ENCODE results near the gene COL20A1. TPM values are rescaled to one million over a fixed set of nuclear protein-coding genes. Genes with fewer than 3 reads are reported as not detected.

COL20A1 gene
- total and polyA plus RNA-seq, 2 experiments from 2014 or later = 1.4 TPM; not detected in 1

GRCh38 chr20:63374504-63374903 lies 81.5 kb downstream of the COL20A1 start:
- peaks cover 12% of the 10 kb centered on the region for H3K27me3 ChIP-seq
- H3K36me3 ChIP-seq = no peaks in the 10 kb centered on the region
- DNase-seq (ENCODE audit: low read depth in 1 of 2, low spot score in 1 of 2) = no peak
- no peak overlapping the region for H3K4me3 ChIP-seq
- peaks cover 28% of the 10 kb centered on the region for H3K4me1 ChIP-seq (ENCODE audit: low read depth)
- no peaks in the 10 kb centered on the region for H3K9me3 ChIP-seq (ENCODE audit: low read depth)
- H3K27ac ChIP-seq = no peak overlapping the region
- TF ChIP-seq, protein P1, sequence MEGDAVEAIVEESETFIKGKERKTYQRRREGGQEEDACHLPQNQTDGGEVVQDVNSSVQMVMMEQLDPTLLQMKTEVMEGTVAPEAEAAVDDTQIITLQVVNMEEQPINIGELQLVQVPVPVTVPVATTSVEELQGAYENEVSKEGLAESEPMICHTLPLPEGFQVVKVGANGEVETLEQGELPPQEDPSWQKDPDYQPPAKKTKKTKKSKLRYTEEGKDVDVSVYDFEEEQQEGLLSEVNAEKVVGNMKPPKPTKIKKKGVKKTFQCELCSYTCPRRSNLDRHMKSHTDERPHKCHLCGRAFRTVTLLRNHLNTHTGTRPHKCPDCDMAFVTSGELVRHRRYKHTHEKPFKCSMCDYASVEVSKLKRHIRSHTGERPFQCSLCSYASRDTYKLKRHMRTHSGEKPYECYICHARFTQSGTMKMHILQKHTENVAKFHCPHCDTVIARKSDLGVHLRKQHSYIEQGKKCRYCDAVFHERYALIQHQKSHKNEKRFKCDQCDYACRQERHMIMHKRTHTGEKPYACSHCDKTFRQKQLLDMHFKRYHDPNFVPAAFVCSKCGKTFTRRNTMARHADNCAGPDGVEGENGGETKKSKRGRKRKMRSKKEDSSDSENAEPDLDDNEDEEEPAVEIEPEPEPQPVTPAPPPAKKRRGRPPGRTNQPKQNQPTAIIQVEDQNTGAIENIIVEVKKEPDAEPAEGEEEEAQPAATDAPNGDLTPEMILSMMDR (IDR thresholded peaks at IDR 0.05; ENCODE audit: low read depth, low read length) = no peak

DNA sequence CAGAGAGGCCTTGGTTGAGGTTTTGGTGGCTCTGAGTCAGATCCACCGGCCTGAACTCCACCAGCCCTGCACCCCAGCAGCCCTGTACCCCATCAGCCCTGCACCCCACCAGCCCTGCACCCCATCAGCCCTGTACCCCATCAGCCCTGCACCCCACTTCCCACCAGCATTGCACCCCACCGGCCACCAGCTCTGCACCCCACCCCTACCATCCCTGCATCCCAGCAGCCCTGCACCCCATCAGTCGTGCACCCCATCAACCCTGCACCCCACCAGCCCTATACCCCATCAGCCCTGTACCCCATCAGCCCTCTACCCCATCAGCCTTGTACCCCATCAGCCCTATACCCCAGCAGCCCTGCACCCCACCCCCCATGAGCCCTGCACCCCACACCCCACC lies 82.5 kb downstream of the COL20A1 start:
- no peak overlapping the region for H3K27ac ChIP-seq
- TF ChIP-seq, protein P1 (IDR thresholded peaks at IDR 0.05; ENCODE audit: low read depth, low read length) = no peak
- no peak for DNase-seq (ENCODE audit: low read depth in 1 of 2, low spot score in 1 of 2)
- H3K4me3 ChIP-seq = no peak overlapping the region
- H3K9me3 ChIP-seq (ENCODE audit: low read depth) = no peaks in the 10 kb centered on the region
- H3K27me3 ChIP-seq = peaks cover 12% of the 10 kb centered on the region
- peaks cover 23% of the 10 kb centered on the region for H3K4me1 ChIP-seq (ENCODE audit: low read depth)
- H3K36me3 ChIP-seq = no peaks in the 10 kb centered on the region

GRCh38 chr20:63376283-63377250 lies 83.6 kb downstream of the COL20A1 start:
- Histone ChIP-seq H3K36me3 (no peaks in the 10 kb centered on the region), H3K9me3 (ENCODE audit: low read depth) (no peaks in the 10 kb centered on the region), H3K27me3 (peaks cover 11% of the 10 kb centered on the region), H3K4me3 (no peak overlapping the region), H3K27ac (no peak overlapping the region), H3K4me1 (ENCODE audit: low read depth) (peaks cover 15% of the 10 kb centered on the region)
- TF ChIP-seq, protein P1 (IDR thresholded peaks at IDR 0.05; ENCODE audit: low read depth, low read length) = no peak
- DNase-seq (ENCODE audit: low read depth in 1 of 2, low spot score in 1 of 2) = no peak

GRCh38 chr20:63377256-63377941 lies 84.4 kb downstream of the COL20A1 start:
- H3K4me3 ChIP-seq = no peak overlapping the region
- H3K36me3 ChIP-seq = no peaks in the 10 kb centered on the region
- no peaks in the 10 kb centered on the region for H3K9me3 ChIP-seq (ENCODE audit: low read depth)
- H3K4me1 ChIP-seq (ENCODE audit: low read depth) = peaks cover 15% of the 10 kb centered on the region
- TF ChIP-seq, protein P1 (IDR thresholded peaks at IDR 0.05; ENCODE audit: low read depth, low read length) = no peak
- peaks cover 8% of the 10 kb centered on the region for H3K27me3 ChIP-seq
- H3K27ac ChIP-seq = no peak overlapping the region
- DNase-seq (ENCODE audit: low read depth in 1 of 2, low spot score in 1 of 2) = peak in 1 of 2 donors; percentile 67

DNA sequence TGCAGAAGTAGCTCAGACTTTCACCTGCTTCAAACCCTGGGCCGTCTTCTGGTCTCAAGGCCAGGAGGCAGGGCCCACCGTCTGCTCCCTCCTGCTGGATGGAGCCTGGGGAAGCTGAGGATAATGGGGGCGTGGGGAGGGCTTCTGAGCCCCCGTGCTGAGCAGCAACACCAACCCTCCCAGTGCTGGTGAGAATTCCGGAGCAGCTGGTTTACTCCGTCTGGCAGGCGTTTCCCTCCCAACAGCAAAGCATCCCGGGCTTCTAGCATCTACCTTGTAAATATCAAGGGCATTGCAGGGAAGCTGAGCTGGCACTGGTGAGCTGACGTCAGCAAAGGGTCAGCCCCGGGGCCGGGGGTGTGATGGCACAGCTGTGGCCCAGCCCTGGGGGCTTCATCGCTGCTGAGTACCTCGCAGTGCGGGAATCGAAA lies 85.0 kb downstream of the COL20A1 start:
- H3K4me1 ChIP-seq (ENCODE audit: low read depth) = peaks cover 11% of the 10 kb centered on the region
- peaks cover 9% of the 10 kb centered on the region for H3K27me3 ChIP-seq
- no peaks in the 10 kb centered on the region for H3K9me3 ChIP-seq (ENCODE audit: low read depth)
- DNase-seq (ENCODE audit: low read depth in 1 of 2, low spot score in 1 of 2) = no peak
- TF ChIP-seq, protein P1 (IDR thresholded peaks at IDR 0.05; ENCODE audit: low read depth, low read length) = no peak
- no peak overlapping the region for H3K4me3 ChIP-seq
- no peaks in the 10 kb centered on the region for H3K36me3 ChIP-seq
- H3K27ac ChIP-seq = no peak overlapping the region
